HG03280 (cell line): ENCODE data around the gene CARD19.
"Not testable (repeated sequence)": the region's sequence is repeated elsewhere in the genome, so short reads cannot be mapped to it uniquely, and the experiment has no call there.

Experiments
- ATAC-seq: cut with Tn5 transposase; IDR thresholded peaks from one replicate; pipeline ENCODE4 v1.9.1; 2021; ENCODE audit warnings: mild to moderate bottlenecking, moderate library complexity; ENCODE audit not compliant: unreplicated experiment

CARD19 gene

GRCh38 chr9:93129691-93130500 lies 33.9 kb downstream of the CARD19 start:
- ATAC-seq, result no peak

GRCh38 chr9:93130861-93131481 lies 35.0 kb downstream of the CARD19 start:
- ATAC-seq, result no peak

GRCh38 chr9:93131599-93132286 lies 35.7 kb downstream of the CARD19 start:
- no peak for ATAC-seq

- ATAC-seq, result no peak
These were observed 36.4 kb downstream of the CARD19 start for GRCh38 chr9:93132287-93132927.

- no peak for ATAC-seq
These were observed 37.1 kb downstream of the CARD19 start for GRCh38 chr9:93132946-93133680.

- peak; percentile 39 for ATAC-seq
These were observed 37.6 kb downstream of the CARD19 start for GRCh38 chr9:93133681-93134014.

DNA sequence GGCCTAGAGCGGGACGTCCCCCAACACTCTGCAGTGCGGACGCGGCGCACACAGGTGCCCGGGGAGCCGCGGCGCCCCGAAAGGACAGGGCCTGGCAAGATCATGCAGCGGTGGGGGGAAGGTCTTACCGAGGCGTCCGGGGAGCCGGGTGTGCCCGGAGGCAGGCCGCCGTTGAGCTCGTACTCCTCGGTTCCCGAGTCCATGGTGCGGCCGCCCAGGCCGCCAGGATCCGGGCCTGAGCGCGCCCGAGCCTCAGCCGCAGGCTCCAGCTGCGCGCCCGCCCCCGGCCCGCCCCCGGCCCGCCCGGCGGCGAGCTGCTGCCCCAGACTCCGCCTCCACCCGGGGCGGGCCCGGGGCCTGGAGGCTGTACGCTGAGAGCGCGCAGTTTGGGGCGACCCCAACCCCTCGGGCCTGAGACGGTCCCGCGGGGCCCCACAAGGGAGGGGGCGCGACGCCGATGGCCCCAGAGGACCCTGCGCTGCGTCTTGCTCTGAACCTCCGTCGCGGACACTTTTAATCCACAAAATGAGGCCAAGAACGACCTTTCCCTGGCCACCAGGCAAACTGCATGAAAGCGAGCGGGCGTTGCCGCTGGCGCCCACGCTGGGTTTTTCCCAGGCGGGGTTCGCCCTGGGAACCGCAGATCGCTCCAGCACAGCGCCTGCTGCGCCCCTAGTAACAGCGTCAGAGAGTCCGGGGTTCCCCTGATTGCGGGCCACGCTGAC lies 38.2 kb downstream of the CARD19 start, which contains the start of gene NINJ1:
Gene NINJ1 (minus strand): TSS at position 237 of the 725 bp plus-strand sequence. CDS start 34 bp downstream, at position 203.
- peak; percentile 74 for ATAC-seq

GRCh38 chr9:93134740-93135444 lies 38.9 kb downstream of the CARD19 start:
- peak; percentile 1 for ATAC-seq

DNA sequence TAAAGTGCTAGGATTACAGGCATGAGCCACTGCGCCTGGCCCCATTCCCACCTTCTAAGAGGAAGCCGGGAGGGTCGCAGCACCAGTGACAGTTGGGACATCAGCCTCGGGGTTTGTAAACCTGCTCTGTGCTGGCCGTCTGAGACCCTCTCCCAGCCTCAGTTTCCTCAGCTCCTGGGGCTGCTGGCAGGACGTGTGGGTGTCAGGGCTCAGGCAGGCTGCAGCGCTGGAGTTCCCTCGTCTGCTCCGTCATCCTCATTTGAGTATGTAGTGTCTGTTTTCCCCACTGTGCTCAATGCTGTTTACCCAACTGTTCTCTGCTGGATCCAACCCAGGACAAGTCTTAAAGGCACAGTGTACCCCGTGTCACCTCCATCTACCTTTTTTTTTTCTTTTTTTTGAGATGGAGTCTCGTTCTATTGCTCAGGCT lies 40.0 kb downstream of the CARD19 start:
- ATAC-seq, result no peak

DNA sequence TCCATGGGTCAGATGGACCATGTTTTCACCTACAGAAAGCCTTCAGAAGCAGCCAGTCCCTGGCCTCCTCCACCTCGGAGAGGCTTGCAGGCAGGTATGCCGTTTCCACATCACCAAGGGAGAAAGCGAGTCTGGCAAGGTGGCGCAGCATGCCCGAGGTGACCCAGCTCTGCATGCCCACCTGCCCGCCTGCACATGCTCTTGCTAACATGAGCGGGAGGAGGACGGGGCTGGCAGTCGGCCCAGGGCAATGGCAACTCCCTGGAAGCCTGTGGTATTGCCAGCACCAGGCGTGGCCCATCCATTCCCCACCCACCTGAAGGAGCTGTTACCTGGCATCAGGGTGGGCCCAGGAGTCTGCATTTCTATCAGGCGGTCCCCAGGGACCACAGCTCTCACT lies 41.3 kb downstream of the CARD19 start:
- no peak for ATAC-seq

DNA sequence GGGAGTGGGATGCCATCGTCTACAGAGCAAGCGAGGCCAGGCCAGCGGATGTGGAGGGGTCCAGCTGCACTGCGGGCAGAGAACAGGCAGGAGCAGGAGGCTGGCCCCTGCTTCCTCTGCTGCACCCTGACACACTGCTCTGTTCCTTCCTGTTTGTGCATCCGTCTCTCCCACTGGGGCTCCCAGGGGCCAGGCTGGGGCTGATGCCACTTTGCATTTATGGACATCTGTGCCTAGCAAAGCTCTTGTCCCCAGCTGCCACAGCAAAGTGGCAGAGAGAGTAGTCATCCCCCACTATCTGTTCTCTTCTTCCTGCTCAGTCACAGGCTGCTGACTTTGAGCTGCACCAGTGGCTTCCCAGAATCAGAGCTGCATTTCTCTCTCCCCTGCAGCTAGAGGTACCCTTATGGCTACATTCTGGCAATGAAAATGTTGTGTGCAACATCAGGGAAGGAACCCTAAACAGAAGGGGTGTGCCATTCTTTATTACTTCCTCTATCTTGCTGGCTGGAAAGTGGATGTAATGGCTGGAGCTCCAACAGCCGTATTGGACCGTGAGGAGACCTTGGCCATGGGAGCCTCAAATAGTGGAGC lies 42.3 kb downstream of the CARD19 start:
- ATAC-seq, result no peak

DNA sequence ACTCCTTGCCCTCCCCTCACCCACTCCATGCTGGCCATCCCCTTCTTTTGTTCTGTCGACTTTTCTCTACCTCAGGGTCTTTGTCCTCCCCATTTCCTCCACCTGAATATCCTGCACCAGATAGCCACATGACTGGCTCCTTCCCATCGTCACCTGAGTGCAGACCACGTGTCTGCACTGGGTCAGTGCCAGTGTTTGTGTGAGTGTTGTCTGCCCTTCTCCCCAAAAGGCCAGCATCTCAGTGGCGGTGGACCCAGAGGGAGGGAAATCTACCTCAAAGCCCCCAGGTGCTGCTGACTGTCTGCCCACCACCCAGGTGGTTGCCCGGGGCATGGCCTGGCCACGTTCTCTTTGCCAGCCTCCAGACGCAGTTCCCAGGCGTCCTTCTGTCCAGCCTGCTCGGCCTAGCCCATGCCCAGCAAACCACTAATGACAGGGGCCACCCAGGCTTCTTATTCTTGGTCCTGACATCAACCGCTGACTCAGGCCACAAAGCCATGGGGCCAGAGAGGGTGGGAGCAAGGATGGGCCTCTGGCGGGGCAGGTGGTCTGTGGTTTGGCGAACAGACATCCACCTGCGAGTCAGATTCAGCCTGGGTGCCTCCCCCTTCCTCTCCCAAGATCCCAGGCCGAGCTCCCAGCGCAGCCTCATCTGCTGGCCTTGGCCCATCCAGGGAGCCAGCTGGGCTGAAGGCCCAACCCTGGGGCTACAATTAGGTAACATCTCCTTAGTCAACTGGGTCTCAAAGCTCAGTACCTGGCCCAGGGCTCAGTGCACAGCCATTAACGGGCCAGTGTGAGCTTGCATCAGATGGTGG lies 43.6 kb downstream of the CARD19 start:
- ATAC-seq, result no peak

DNA sequence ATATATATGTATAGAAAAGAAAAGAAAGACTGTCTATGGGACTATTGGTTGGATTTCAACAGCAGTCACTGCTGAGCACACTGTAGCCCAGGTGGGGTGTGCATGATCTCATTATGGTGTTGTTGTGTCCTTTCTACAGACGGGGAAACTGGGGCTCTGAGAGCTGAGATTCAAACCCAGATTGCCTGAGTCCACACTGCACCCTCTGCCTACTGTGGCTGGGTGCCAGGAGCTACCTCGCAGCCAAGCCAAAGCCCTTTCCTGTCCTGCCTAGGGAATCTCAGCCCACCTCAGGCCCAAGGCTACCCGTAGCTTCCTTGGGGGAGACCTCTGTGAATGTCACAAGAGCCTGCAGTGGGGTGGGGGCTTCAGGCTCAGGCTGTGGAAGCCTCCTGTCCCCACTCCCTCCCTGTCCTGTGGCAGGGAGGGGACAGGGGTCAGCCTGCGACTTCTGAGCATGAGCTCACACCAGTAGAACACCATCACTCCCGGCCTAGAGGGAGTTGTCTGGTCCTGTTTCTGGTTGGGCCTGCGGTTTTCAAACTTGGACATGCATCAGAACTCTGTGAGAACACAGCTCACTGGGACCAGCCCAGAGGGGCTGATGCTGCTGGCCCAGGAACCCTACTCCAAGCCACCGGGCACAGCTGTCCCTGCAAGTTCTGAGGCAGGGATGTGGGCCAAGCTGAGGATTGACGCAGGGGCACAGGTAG lies 45.9 kb downstream of the CARD19 start:
- no peak for ATAC-seq

- no peak for ATAC-seq
These were observed 48.0 kb downstream of the CARD19 start for GRCh38 chr9:93143830-93144530.

GRCh38 chr9:93146696-93147095 lies 50.7 kb downstream of the CARD19 start:
- ATAC-seq, result not testable (repeated sequence)

DNA sequence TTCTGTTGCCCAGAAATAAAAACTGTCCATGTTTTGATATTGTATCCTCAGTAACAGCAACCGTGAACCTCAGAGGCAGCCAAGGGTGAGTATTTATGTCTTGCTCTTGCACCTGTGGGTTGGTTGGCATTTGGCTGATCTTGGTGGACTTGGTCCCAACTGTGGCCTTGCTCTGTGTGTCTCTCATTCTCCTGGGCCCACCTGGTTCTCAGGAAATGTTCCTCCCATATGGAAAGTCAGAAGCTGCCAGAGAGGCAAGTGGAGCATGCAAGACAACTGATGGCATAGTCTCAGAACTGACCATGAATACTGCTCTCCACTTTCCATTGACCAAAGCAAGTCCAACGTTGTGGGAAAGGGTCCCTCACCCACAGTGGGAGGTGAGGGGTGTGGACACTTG lies 51.6 kb downstream of the CARD19 start:
- ATAC-seq, result no peak

- no peak for ATAC-seq
These were observed 52.7 kb downstream of the CARD19 start for GRCh38 chr9:93148721-93149120.
